ENCODE results near the gene POLR2I. TPM values are rescaled to one million over a fixed set of nuclear protein-coding genes. Genes with fewer than 3 reads are reported as not detected.

Gene POLR2I
- total and polyA plus RNA-seq, 2 donors (not counting 3 experiments of a cell fraction or from before 2014, with no cell fraction given): 53.0 to 64.8 TPM

DNA sequence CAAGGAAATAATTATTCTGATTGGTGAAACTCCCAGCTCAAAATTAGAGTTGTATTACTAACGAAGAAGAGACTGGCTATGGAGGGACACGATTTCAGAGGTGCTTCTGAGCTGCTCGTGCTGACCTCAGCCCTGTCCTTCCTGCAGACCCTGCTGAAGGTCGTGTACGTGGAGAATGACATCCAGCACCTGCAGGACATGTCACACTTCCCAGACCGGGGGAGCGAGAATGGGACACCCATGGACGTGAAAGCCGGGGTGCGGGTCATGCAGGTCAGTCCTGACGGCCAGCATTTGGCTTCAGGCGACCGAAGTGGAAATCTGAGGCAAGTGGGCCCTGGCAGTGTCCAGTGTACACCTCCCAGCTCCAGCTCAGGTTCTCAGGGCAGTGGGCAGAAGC, 31.8 kb downstream of the POLR2I start:
- Histone ChIP-seq H3K79me2 (ENCODE audit: control insufficient read depth, insufficient read depth, low read length) (no peaks in the 10 kb centered on the region), H3K4me2 (ENCODE audit: insufficient read depth, low read length) (no peak overlapping the region), H3K9me3 (replicated peaks; ENCODE audit: control insufficient read depth, insufficient read depth, low read length) (no peaks in the 10 kb centered on the region), H3K9ac (replicated peaks; ENCODE audit: extremely low read depth, insufficient read depth, low read length) (no peak overlapping the region), H3K4me1 (ENCODE audit: control insufficient read depth, extremely low read depth, insufficient read depth, low read length) (no peaks in the 10 kb centered on the region), H4K20me1 (replicated peaks; ENCODE audit: control insufficient read depth, extremely low read depth, insufficient read depth, low read length) (no peaks in the 10 kb centered on the region), H2AFZ (ENCODE audit: low read depth, low read length) (no peak overlapping the region), H3K36me3 (ENCODE audit: control insufficient read depth in 2 of 2, extremely low read depth in 1 of 2, insufficient read depth in 2 of 2, low read length in 2 of 2) (peaks cover 7 to 11% of the 10 kb centered on the region in 2 experiments), H3K9me1 (replicated peaks; ENCODE audit: control insufficient read depth, extremely low read depth, insufficient read depth, low read length) (no peaks in the 10 kb centered on the region), H3K27me3 (ENCODE audit: control insufficient read depth in 2 of 2, insufficient read depth in 2 of 2, low read length in 2 of 2) (no peaks in the 10 kb centered on the region), H3K27ac (ENCODE audit: insufficient read depth, low read depth, low read length) (no peak overlapping the region), H3K4me3 (replicated peaks in 1 of 3; ENCODE audit: insufficient read depth in 1 of 3, low read depth in 1 of 3, low read length in 3 of 3) (no peak overlapping the region)
- FAIRE-seq (no peak), DNase-seq (ENCODE audit: low read depth, low spot score) (no peak)
- ChIA-PET CTCF (interaction anchor here (2.0 kb wide), 1 partner anchor 12 kb away, joined by 7 read pairs; no protein-coding TSS in a partner anchor), POLR2A (no interaction called here)
- intact Hi-C loops (cut with micrococcal nuclease): no loop called here
- BruUV-seq (replicated peaks): no TSS peak
- dilution Hi-C loops (cut with MboI; ENCODE audit: extremely low pct_ligation_motif_present, low sequenced_read_pairs): no loop called here
- no peak for TF ChIP-seq FOS (IDR thresholded peaks at IDR 0.05; ENCODE audit: borderline replicate concordance, insufficient read depth, low read length)
- TF ChIP-seq EZH2 (IDR thresholded peaks at IDR 0.05; ENCODE audit: borderline replicate concordance, low read depth, low read length, severe bottlenecking): no peak
- TF ChIP-seq GATA2 (IDR thresholded peaks at IDR 0.05; ENCODE audit: insufficient read depth, insufficient read length, low read depth, low read length): no peak

GRCh38 chr19:36081894-36082293, 32.8 kb downstream of the POLR2I start:
- Histone ChIP-seq H3K4me1 (ENCODE audit: control insufficient read depth, extremely low read depth, insufficient read depth, low read length) (no peaks in the 10 kb centered on the region), H2AFZ (ENCODE audit: low read depth, low read length) (no peak overlapping the region), H3K9ac (replicated peaks; ENCODE audit: extremely low read depth, insufficient read depth, low read length) (no peak overlapping the region), H3K79me2 (ENCODE audit: control insufficient read depth, insufficient read depth, low read length) (no peaks in the 10 kb centered on the region), H4K20me1 (replicated peaks; ENCODE audit: control insufficient read depth, extremely low read depth, insufficient read depth, low read length) (no peaks in the 10 kb centered on the region), H3K27me3 (ENCODE audit: control insufficient read depth in 2 of 2, insufficient read depth in 2 of 2, low read length in 2 of 2) (no peaks in the 10 kb centered on the region), H3K4me3 (replicated peaks in 1 of 3; ENCODE audit: insufficient read depth in 1 of 3, low read depth in 1 of 3, low read length in 3 of 3) (no peak overlapping the region), H3K9me1 (replicated peaks; ENCODE audit: control insufficient read depth, extremely low read depth, insufficient read depth, low read length) (no peaks in the 10 kb centered on the region), H3K36me3 (ENCODE audit: control insufficient read depth in 2 of 2, extremely low read depth in 1 of 2, insufficient read depth in 2 of 2, low read length in 2 of 2) (peaks cover 7 to 11% of the 10 kb centered on the region in 2 experiments), H3K4me2 (ENCODE audit: insufficient read depth, low read length) (no peak overlapping the region), H3K27ac (ENCODE audit: insufficient read depth, low read depth, low read length) (no peak overlapping the region), H3K9me3 (replicated peaks; ENCODE audit: control insufficient read depth, insufficient read depth, low read length) (no peaks in the 10 kb centered on the region)
- ChIA-PET CTCF (interaction anchor here (2.0 kb wide), 1 partner anchor 11 kb away, joined by 7 read pairs; no protein-coding TSS in a partner anchor), POLR2A (no interaction called here)
- FAIRE-seq (no peak), DNase-seq (ENCODE audit: low read depth, low spot score) (no peak)
- BruUV-seq (replicated peaks): no TSS peak
- TF ChIP-seq, protein P1, sequence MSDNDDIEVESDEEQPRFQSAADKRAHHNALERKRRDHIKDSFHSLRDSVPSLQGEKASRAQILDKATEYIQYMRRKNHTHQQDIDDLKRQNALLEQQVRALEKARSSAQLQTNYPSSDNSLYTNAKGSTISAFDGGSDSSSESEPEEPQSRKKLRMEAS (IDR thresholded peaks at IDR 0.05; ENCODE audit: insufficient read depth, insufficient read length): no peak
- TF ChIP-seq, protein P2, sequence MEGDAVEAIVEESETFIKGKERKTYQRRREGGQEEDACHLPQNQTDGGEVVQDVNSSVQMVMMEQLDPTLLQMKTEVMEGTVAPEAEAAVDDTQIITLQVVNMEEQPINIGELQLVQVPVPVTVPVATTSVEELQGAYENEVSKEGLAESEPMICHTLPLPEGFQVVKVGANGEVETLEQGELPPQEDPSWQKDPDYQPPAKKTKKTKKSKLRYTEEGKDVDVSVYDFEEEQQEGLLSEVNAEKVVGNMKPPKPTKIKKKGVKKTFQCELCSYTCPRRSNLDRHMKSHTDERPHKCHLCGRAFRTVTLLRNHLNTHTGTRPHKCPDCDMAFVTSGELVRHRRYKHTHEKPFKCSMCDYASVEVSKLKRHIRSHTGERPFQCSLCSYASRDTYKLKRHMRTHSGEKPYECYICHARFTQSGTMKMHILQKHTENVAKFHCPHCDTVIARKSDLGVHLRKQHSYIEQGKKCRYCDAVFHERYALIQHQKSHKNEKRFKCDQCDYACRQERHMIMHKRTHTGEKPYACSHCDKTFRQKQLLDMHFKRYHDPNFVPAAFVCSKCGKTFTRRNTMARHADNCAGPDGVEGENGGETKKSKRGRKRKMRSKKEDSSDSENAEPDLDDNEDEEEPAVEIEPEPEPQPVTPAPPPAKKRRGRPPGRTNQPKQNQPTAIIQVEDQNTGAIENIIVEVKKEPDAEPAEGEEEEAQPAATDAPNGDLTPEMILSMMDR (IDR thresholded peaks at IDR 0.05; ENCODE audit: extremely low read depth in 1 of 2, insufficient read depth in 1 of 2, low read depth in 1 of 2, low read length in 2 of 2): no peak
- no peak for TF ChIP-seq GATA2 (IDR thresholded peaks at IDR 0.05; ENCODE audit: insufficient read depth, insufficient read length, low read depth, low read length)
- dilution Hi-C loops (cut with MboI; ENCODE audit: extremely low pct_ligation_motif_present, low sequenced_read_pairs) (no loop called here), intact Hi-C loops (cut with micrococcal nuclease) (no loop called here)
